ENCODE data around the gene SEL1L.

- TF ChIP-seq, protein P1, sequence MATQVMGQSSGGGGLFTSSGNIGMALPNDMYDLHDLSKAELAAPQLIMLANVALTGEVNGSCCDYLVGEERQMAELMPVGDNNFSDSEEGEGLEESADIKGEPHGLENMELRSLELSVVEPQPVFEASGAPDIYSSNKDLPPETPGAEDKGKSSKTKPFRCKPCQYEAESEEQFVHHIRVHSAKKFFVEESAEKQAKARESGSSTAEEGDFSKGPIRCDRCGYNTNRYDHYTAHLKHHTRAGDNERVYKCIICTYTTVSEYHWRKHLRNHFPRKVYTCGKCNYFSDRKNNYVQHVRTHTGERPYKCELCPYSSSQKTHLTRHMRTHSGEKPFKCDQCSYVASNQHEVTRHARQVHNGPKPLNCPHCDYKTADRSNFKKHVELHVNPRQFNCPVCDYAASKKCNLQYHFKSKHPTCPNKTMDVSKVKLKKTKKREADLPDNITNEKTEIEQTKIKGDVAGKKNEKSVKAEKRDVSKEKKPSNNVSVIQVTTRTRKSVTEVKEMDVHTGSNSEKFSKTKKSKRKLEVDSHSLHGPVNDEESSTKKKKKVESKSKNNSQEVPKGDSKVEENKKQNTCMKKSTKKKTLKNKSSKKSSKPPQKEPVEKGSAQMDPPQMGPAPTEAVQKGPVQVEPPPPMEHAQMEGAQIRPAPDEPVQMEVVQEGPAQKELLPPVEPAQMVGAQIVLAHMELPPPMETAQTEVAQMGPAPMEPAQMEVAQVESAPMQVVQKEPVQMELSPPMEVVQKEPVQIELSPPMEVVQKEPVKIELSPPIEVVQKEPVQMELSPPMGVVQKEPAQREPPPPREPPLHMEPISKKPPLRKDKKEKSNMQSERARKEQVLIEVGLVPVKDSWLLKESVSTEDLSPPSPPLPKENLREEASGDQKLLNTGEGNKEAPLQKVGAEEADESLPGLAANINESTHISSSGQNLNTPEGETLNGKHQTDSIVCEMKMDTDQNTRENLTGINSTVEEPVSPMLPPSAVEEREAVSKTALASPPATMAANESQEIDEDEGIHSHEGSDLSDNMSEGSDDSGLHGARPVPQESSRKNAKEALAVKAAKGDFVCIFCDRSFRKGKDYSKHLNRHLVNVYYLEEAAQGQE (IDR thresholded peaks at IDR 0.05): no peak
- TF ChIP-seq, protein P2, sequence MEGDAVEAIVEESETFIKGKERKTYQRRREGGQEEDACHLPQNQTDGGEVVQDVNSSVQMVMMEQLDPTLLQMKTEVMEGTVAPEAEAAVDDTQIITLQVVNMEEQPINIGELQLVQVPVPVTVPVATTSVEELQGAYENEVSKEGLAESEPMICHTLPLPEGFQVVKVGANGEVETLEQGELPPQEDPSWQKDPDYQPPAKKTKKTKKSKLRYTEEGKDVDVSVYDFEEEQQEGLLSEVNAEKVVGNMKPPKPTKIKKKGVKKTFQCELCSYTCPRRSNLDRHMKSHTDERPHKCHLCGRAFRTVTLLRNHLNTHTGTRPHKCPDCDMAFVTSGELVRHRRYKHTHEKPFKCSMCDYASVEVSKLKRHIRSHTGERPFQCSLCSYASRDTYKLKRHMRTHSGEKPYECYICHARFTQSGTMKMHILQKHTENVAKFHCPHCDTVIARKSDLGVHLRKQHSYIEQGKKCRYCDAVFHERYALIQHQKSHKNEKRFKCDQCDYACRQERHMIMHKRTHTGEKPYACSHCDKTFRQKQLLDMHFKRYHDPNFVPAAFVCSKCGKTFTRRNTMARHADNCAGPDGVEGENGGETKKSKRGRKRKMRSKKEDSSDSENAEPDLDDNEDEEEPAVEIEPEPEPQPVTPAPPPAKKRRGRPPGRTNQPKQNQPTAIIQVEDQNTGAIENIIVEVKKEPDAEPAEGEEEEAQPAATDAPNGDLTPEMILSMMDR (IDR thresholded peaks at IDR 0.05): no peak
- no peak for TF ChIP-seq JUN (IDR thresholded peaks at IDR 0.05)
- no peak for TF ChIP-seq NFE2L2 (conservative IDR thresholded peaks at IDR 0.05; ENCODE audit: low read length)
- no peak for TF ChIP-seq RAD21 (conservative IDR thresholded peaks at IDR 0.05 in 1 of 2, IDR thresholded peaks at IDR 0.05 in 1 of 2)
- TF ChIP-seq RCOR1 (IDR thresholded peaks at IDR 0.05; ENCODE audit: low read depth, low read length): no peak
- no peak for TF ChIP-seq CBX2 (IDR thresholded peaks at IDR 0.05; ENCODE audit: borderline replicate concordance, low read depth)
- TF ChIP-seq POLR2A (IDR thresholded peaks at IDR 0.05; ENCODE audit: low read length): no peak
- TF ChIP-seq SMC3 (IDR thresholded peaks at IDR 0.05): no peak
- no peak for TF ChIP-seq ELK1 (IDR thresholded peaks at IDR 0.05; ENCODE audit: low read depth, low read length)
Measured at GRCh38 chr14:81474685-81475324, 58.8 kb downstream of the SEL1L start.
